Measurements from ENCODE around the gene DOK5.

DOK5 gene

GRCh38 chr20:54620611-54621010 is 145.2 kb downstream of the DOK5 start:
- H3K27me3 ChIP-seq (ENCODE audit: control insufficient read depth, insufficient read depth, low read length): no peaks in the 10 kb centered on the region
- H3K9me3 ChIP-seq (replicated peaks; ENCODE audit: low read length): no peaks in the 10 kb centered on the region
- no peak overlapping the region for H3K9ac ChIP-seq (ENCODE audit: low read depth, low read length)
- H3K36me3 ChIP-seq (ENCODE audit: insufficient read depth, low read length): no peaks in the 10 kb centered on the region
- H3K4me2 ChIP-seq (ENCODE audit: low read length): no peak overlapping the region
- H3K4me1 ChIP-seq (ENCODE audit: control insufficient read depth, insufficient read depth, low read length): no peaks in the 10 kb centered on the region
- no peak overlapping the region for H3K4me3 ChIP-seq (ENCODE audit: low read length)

- no peak overlapping the region for H3K9ac ChIP-seq (ENCODE audit: low read depth, low read length)
- H3K4me3 ChIP-seq (ENCODE audit: low read length): no peak overlapping the region
- H3K9me3 ChIP-seq (replicated peaks; ENCODE audit: low read length): no peaks in the 10 kb centered on the region
- H3K27me3 ChIP-seq (ENCODE audit: control insufficient read depth, insufficient read depth, low read length): no peaks in the 10 kb centered on the region
- H3K36me3 ChIP-seq (ENCODE audit: insufficient read depth, low read length): no peaks in the 10 kb centered on the region
- H3K4me2 ChIP-seq (ENCODE audit: low read length): no peak overlapping the region
- H3K4me1 ChIP-seq (ENCODE audit: control insufficient read depth, insufficient read depth, low read length): no peaks in the 10 kb centered on the region
Measured at GRCh38 chr20:54622333-54623295, 147.2 kb downstream of the DOK5 start.

GRCh38 chr20:54623991-54624569 is 148.7 kb downstream of the DOK5 start:
- Histone ChIP-seq H3K27me3 (ENCODE audit: control insufficient read depth, insufficient read depth, low read length) (no peaks in the 10 kb centered on the region), H3K9ac (ENCODE audit: low read depth, low read length) (no peak overlapping the region), H3K9me3 (replicated peaks; ENCODE audit: low read length) (no peaks in the 10 kb centered on the region), H3K4me2 (ENCODE audit: low read length) (no peak overlapping the region), H3K4me3 (ENCODE audit: low read length) (no peak overlapping the region), H3K36me3 (ENCODE audit: insufficient read depth, low read length) (no peaks in the 10 kb centered on the region), H3K4me1 (ENCODE audit: control insufficient read depth, insufficient read depth, low read length) (no peaks in the 10 kb centered on the region)

- Histone ChIP-seq H3K9ac (ENCODE audit: low read depth, low read length) (no peak overlapping the region), H3K4me3 (ENCODE audit: low read length) (no peak overlapping the region)
Measured at GRCh38 chr20:54624706-54625390, 149.5 kb downstream of the DOK5 start.

GRCh38 chr20:54625497-54625896 is 150.1 kb downstream of the DOK5 start:
- Histone ChIP-seq H3K4me3 (ENCODE audit: low read length) (no peak overlapping the region), H3K27me3 (ENCODE audit: control insufficient read depth, insufficient read depth, low read length) (no peaks in the 10 kb centered on the region), H3K4me2 (ENCODE audit: low read length) (no peak overlapping the region), H3K9ac (ENCODE audit: low read depth, low read length) (no peak overlapping the region), H3K36me3 (ENCODE audit: insufficient read depth, low read length) (no peaks in the 10 kb centered on the region), H3K4me1 (ENCODE audit: control insufficient read depth, insufficient read depth, low read length) (no peaks in the 10 kb centered on the region), H3K9me3 (replicated peaks; ENCODE audit: low read length) (no peaks in the 10 kb centered on the region)

More at GRCh38 chr20:54624706-54625390, 149.5 kb downstream of the DOK5 start:
- Histone ChIP-seq H3K4me2 (ENCODE audit: low read length) (no peak overlapping the region), H3K27me3 (ENCODE audit: control insufficient read depth, insufficient read depth, low read length) (no peaks in the 10 kb centered on the region), H3K36me3 (ENCODE audit: insufficient read depth, low read length) (no peaks in the 10 kb centered on the region), H3K4me1 (ENCODE audit: control insufficient read depth, insufficient read depth, low read length) (no peaks in the 10 kb centered on the region), H3K9me3 (replicated peaks; ENCODE audit: low read length) (no peaks in the 10 kb centered on the region)

GRCh38 chr20:54626126-54626525 is 150.7 kb downstream of the DOK5 start:
- no peaks in the 10 kb centered on the region for H3K4me1 ChIP-seq (ENCODE audit: control insufficient read depth, insufficient read depth, low read length)
- H3K4me2 ChIP-seq (ENCODE audit: low read length): no peak overlapping the region
- no peak overlapping the region for H3K4me3 ChIP-seq (ENCODE audit: low read length)
- H3K36me3 ChIP-seq (ENCODE audit: insufficient read depth, low read length): no peaks in the 10 kb centered on the region
- H3K9me3 ChIP-seq (replicated peaks; ENCODE audit: low read length): no peaks in the 10 kb centered on the region
- no peak overlapping the region for H3K9ac ChIP-seq (ENCODE audit: low read depth, low read length)
- no peaks in the 10 kb centered on the region for H3K27me3 ChIP-seq (ENCODE audit: control insufficient read depth, insufficient read depth, low read length)

- Histone ChIP-seq H3K4me3 (ENCODE audit: low read length) (no peak overlapping the region), H3K4me2 (ENCODE audit: low read length) (no peak overlapping the region), H3K4me1 (ENCODE audit: control insufficient read depth, insufficient read depth, low read length) (no peaks in the 10 kb centered on the region), H3K9me3 (replicated peaks; ENCODE audit: low read length) (no peaks in the 10 kb centered on the region), H3K9ac (ENCODE audit: low read depth, low read length) (no peak overlapping the region), H3K27me3 (ENCODE audit: control insufficient read depth, insufficient read depth, low read length) (no peaks in the 10 kb centered on the region), H3K36me3 (ENCODE audit: insufficient read depth, low read length) (no peaks in the 10 kb centered on the region)
Measured at GRCh38 chr20:54629632-54630031, 154.2 kb downstream of the DOK5 start.

GRCh38 chr20:54630582-54630981 is 155.2 kb downstream of the DOK5 start:
- Histone ChIP-seq H3K27me3 (ENCODE audit: control insufficient read depth, insufficient read depth, low read length) (no peaks in the 10 kb centered on the region), H3K4me1 (ENCODE audit: control insufficient read depth, insufficient read depth, low read length) (no peaks in the 10 kb centered on the region), H3K9me3 (replicated peaks; ENCODE audit: low read length) (no peaks in the 10 kb centered on the region), H3K9ac (ENCODE audit: low read depth, low read length) (no peak overlapping the region), H3K4me3 (ENCODE audit: low read length) (no peak overlapping the region), H3K4me2 (ENCODE audit: low read length) (no peak overlapping the region), H3K36me3 (ENCODE audit: insufficient read depth, low read length) (no peaks in the 10 kb centered on the region)

GRCh38 chr20:54631059-54631458 is 155.7 kb downstream of the DOK5 start:
- no peak overlapping the region for H3K9ac ChIP-seq (ENCODE audit: low read depth, low read length)
- H3K4me1 ChIP-seq (ENCODE audit: control insufficient read depth, insufficient read depth, low read length): no peaks in the 10 kb centered on the region
- H3K4me3 ChIP-seq (ENCODE audit: low read length): no peak overlapping the region
- no peak overlapping the region for H3K4me2 ChIP-seq (ENCODE audit: low read length)
- H3K27me3 ChIP-seq (ENCODE audit: control insufficient read depth, insufficient read depth, low read length): no peaks in the 10 kb centered on the region
- H3K9me3 ChIP-seq (replicated peaks; ENCODE audit: low read length): no peaks in the 10 kb centered on the region
- H3K36me3 ChIP-seq (ENCODE audit: insufficient read depth, low read length): no peaks in the 10 kb centered on the region

- Histone ChIP-seq H3K4me3 (ENCODE audit: low read length) (no peak overlapping the region), H3K36me3 (ENCODE audit: insufficient read depth, low read length) (no peaks in the 10 kb centered on the region), H3K27me3 (ENCODE audit: control insufficient read depth, insufficient read depth, low read length) (no peaks in the 10 kb centered on the region), H3K4me2 (ENCODE audit: low read length) (no peak overlapping the region), H3K4me1 (ENCODE audit: control insufficient read depth, insufficient read depth, low read length) (no peaks in the 10 kb centered on the region), H3K9me3 (replicated peaks; ENCODE audit: low read length) (no peaks in the 10 kb centered on the region), H3K9ac (ENCODE audit: low read depth, low read length) (no peak overlapping the region)
Measured at GRCh38 chr20:54633374-54634355, 158.3 kb downstream of the DOK5 start.

GRCh38 chr20:54636575-54636974 is 161.2 kb downstream of the DOK5 start:
- no peaks in the 10 kb centered on the region for H3K27me3 ChIP-seq (ENCODE audit: control insufficient read depth, insufficient read depth, low read length)
- no peaks in the 10 kb centered on the region for H3K9me3 ChIP-seq (replicated peaks; ENCODE audit: low read length)
- H3K9ac ChIP-seq (ENCODE audit: low read depth, low read length): no peak overlapping the region
- no peak overlapping the region for H3K4me2 ChIP-seq (ENCODE audit: low read length)
- H3K4me1 ChIP-seq (ENCODE audit: control insufficient read depth, insufficient read depth, low read length): no peaks in the 10 kb centered on the region
- no peaks in the 10 kb centered on the region for H3K36me3 ChIP-seq (ENCODE audit: insufficient read depth, low read length)
- H3K4me3 ChIP-seq (ENCODE audit: low read length): no peak overlapping the region
